HepG2 (cell line): Measurements from ENCODE around the gene DDX31. TPM values are rescaled to one million over a fixed set of nuclear protein-coding genes. Genes with fewer than 3 reads are reported as not detected.

Source experiments
- ATAC-seq: fragments of 200-7000 bp; cut with Tn5 transposase; 3 replicates; pipeline ENCODE4 v1.9.1; 2020; ENCODE audit warnings: mild to moderate bottlenecking, moderate library complexity
- BruUV-seq: library from RNA; stranded (reverse); fragments of 400-500 nt; replicated peaks from 2 replicates; lab custom pipeline; 2021; lab: Mats Ljungman, UMichigan
- CTCF ChIA-PET: fragments of 300-600 bp; formaldehyde crosslinking; extraction: SDS; loops from one replicate; lab custom pipeline; 2021; ENCODE audit warnings: low total read pairs, inconsistent platforms, low intra/inter-chr PET ratio; lab: Yijun Ruan, JAX
- POLR2A ChIA-PET: fragments of 350-600 bp; sonication (Branson Sonifier 250); formaldehyde crosslinking; loops from one replicate; lab custom pipeline; 2020; ENCODE audit warnings: antibody characterized with exemption, inconsistent platforms; lab: Yijun Ruan, JAX
- DNase-seq: peaks from one replicate; pipeline ENCODE4 v3.0.0-alpha.2; 2015; ENCODE audit warnings: low spot score
- FAIRE-seq: peaks from 3 replicates; lab custom pipeline; 2011; peaks lifted over from hg19 to GRCh38; lab: Jason Lieb, UNC
- H2AFZ ChIP-seq: one replicate; pipeline ENCODE4 v1.6.1; 2011; ENCODE audit warnings: low read length, inconsistent platforms
- H3K27ac ChIP-seq: fragments of 300-600 bp; 3 replicates; pipeline ENCODE4 v1.8.0; 2011; ENCODE audit warnings: mixed run types, mild to moderate bottlenecking, mixed read lengths, low read length, inconsistent platforms; ENCODE audit not compliant: insufficient read depth; ENCODE audit errors: extremely low read length
- H3K27me3 ChIP-seq, 2 experiments: fragments of 200-600 bp in 1 of 2; 2 replicates in 1 of 2; 3 replicates in 1 of 2; pipeline versions ENCODE4 v1.6.0 to v1.8.0; 2011; ENCODE audit warnings: low read length in 2 of 2, mild to moderate bottlenecking in 2 of 2, moderate library complexity in 2 of 2, inconsistent platforms in 1 of 2; ENCODE audit not compliant: insufficient read depth in 2 of 2, control insufficient read depth in 1 of 2
- H3K36me3 ChIP-seq, 2 experiments: fragments of 200-600 bp in 1 of 2; replicated peaks in 1 of 2; 2 replicates in 1 of 2; 3 replicates in 1 of 2; pipeline versions ENCODE4 v1.5.1 to v1.8.0; 2011; ENCODE audit warnings: low read length in 2 of 2, inconsistent platforms in 1 of 2; ENCODE audit not compliant: insufficient read depth in 2 of 2, control insufficient read depth in 1 of 2
- H3K4me1 ChIP-seq: 2 replicates; pipeline ENCODE4 v1.5.1; 2012; ENCODE audit warnings: low read length, inconsistent platforms; ENCODE audit not compliant: insufficient read depth
- H3K4me2 ChIP-seq: 2 replicates; pipeline ENCODE4 v1.6.0; 2011; ENCODE audit warnings: low read depth, low read length, inconsistent platforms
- H3K4me3 ChIP-seq, 3 experiments: fragments of 200-600 bp in 1 of 3; sonication (generic), shearing (Covaris generic) in 1 of 3; replicated peaks in 1 of 3; 2 replicates each; pipeline ENCODE4 v1.5.1; 2011 to 2016; ENCODE audit warnings: low read length in 3 of 3, inconsistent platforms in 2 of 3, low read depth in 2 of 3, mild to moderate bottlenecking in 2 of 3, control low read depth in 1 of 3, mixed read lengths in 1 of 3; ENCODE audit not compliant: insufficient read depth in 1 of 3
- H3K79me2 ChIP-seq: one replicate; pipeline ENCODE4 v1.6.1; 2011; ENCODE audit warnings: low read length, inconsistent platforms; ENCODE audit not compliant: insufficient read depth
- H3K9ac ChIP-seq: 2 replicates; pipeline ENCODE4 v1.6.0; 2011; ENCODE audit warnings: mild to moderate bottlenecking, low read depth, low read length, inconsistent platforms; ENCODE audit not compliant: insufficient read depth
- H3K9me3 ChIP-seq: 2 replicates; pipeline ENCODE4 v1.5.1; 2012; ENCODE audit warnings: mild to moderate bottlenecking, low read length
- H4K20me1 ChIP-seq: 2 replicates; pipeline ENCODE4 v1.6.0; 2011; ENCODE audit warnings: inconsistent platforms, mild to moderate bottlenecking, low read length, moderate library complexity; ENCODE audit not compliant: insufficient read depth
- ARNT2 ChIP-seq: sonication (generic); formaldehyde crosslinking; IDR thresholded peaks from 2 replicates; pipeline ENCODE4 v1.8.0; 2022; ENCODE audit warnings: mild to moderate bottlenecking, low read depth, missing genetic modification reagents, moderate library complexity
- CCDC6 ChIP-seq: sonication (generic); formaldehyde crosslinking; IDR thresholded peaks from 2 replicates; pipeline ENCODE4 v1.8.1; 2022; ENCODE audit warnings: mild to moderate bottlenecking, missing genetic modification reagents, moderate library complexity
- FOSL2 ChIP-seq: sonication (generic); formaldehyde crosslinking; IDR thresholded peaks from 2 replicates; pipeline ENCODE4 v1.4.0; 2020; ENCODE audit warnings: missing genetic modification reagents
- NCOA1 ChIP-seq: sonication (generic); formaldehyde crosslinking; IDR thresholded peaks from 2 replicates; pipeline ENCODE4 v1.9.0; 2021; ENCODE audit warnings: missing genetic modification reagents
- WGBS: methylation state at CpG from one replicate; pipeline ENCODE4 v1.1.6; 2017; ENCODE audit warnings: low lambda C conversion rate; 5-methylcytosine and 5-hydroxymethylcytosine counted together
- in situ Hi-C: cut with HindIII; loops from 2 replicates; pipeline ENCODE4 v1.10.0; 2017; ENCODE audit warnings: low pct_unique_long_range_greater_than_20kb; ENCODE audit not compliant: extremely low pct_ligation_motif_present
- intact Hi-C: fragments of 100-400 bp; cut with micrococcal nuclease; formaldehyde crosslinking; loops from one replicate; pipeline ENCODE4 v1.10.0; 2022; ENCODE audit not compliant: unreplicated experiment
- polyA plus RNA-seq, 8 experiments: library from polyadenylated mRNA; depleted of rRNA in 3 of 8; stranded (reverse) in 7 of 8; unstranded in 1 of 8; fragments of >200 nt; fragmentation: Illumina TruSeq in 4 of 8; extraction: Trizol in 4 of 8; gene quantifications; 2 replicates each; pipeline versions ENCODE4 v1.2.1 to v1.2.3, GENCODE V29; 2011 to 2016; ENCODE audit warnings: low read depth in 4 of 8, missing spikeins in 1 of 8, mixed read lengths in 1 of 8; ENCODE audit not compliant: insufficient read depth in 1 of 8
- total RNA-seq, 5 experiments: library from RNA; depleted of rRNA; stranded (reverse); fragments of >200 nt; fragmentation: Illumina TruSeq; extraction: Trizol; gene quantifications; 2 replicates each; pipeline ENCODE4 v1.2.3, GENCODE V29; 2016; ENCODE audit warnings: low read depth in 1 of 5
- TF ChIP-seq, protein P1 (sequence below): sonication (generic); formaldehyde crosslinking; IDR thresholded peaks from 2 replicates; pipeline ENCODE4 v1.4.0; 2020; ENCODE audit warnings: mild to moderate bottlenecking, missing genetic modification reagents
- TF ChIP-seq, protein P2 (sequence below): sonication (generic); formaldehyde crosslinking; IDR thresholded peaks from 2 replicates; pipeline ENCODE4 v1.4.0; 2020; ENCODE audit warnings: missing genetic modification reagents
- TF ChIP-seq, protein P3 (sequence below): IDR thresholded peaks from 2 replicates; pipeline ENCODE4 v1.6.1; 2012; ENCODE audit warnings: low read length, improper control_type of control experiment

DDX31 gene
- total and polyA plus RNA-seq, 2 of the 13 experiments (the other 11 are each of a cell fraction or from before 2014, with no cell fraction given): 11.4 to 16.3 TPM

DNA sequence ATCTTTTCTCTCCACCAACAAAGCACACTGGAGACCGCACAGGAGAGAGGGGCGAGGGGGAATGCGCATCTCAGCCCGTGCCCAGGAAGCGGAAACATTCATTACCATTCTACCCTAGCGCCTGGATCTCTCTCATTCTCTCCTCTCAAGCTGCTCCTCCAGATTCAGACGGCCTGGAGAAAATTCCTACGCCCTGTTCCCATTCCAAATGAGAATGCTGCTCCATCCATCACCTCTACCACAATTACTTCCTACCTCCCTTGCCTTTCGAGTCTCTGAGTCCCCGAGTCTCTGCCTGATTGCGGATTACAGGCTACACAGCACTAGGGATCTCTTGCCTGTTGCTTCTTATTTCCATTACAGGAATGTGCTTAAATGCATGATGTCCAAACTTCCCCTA lies 6.7 kb downstream of the DDX31 start:
- Histone ChIP-seq H3K4me2 (no peak overlapping the region), H3K79me2 (peaks cover 30% of the 10 kb centered on the region), H4K20me1 (no peaks in the 10 kb centered on the region; the same call in 1 of the 2 replicates), H3K4me3 (no peak overlapping the region), H3K27ac (no peak overlapping the region), H3K9me3 (no peaks in the 10 kb centered on the region), H3K4me1 (peaks cover 7% of the 10 kb centered on the region), H3K27me3 (no peaks in the 10 kb centered on the region), H2AFZ (no peak overlapping the region), H3K9ac (no peak overlapping the region), H3K36me3 (peaks cover 10 to 49% of the 10 kb centered on the region in 2 experiments)
- ChIA-PET CTCF (no interaction called here), POLR2A (no interaction called here)
- TF ChIP-seq NCOA1 (CRISPR knock-in tag) (no peak), CCDC6 (CRISPR knock-in tag) (no peak), ARNT2 (CRISPR knock-in tag) (no peak), FOSL2 (CRISPR knock-in tag) (no peak)
- TF ChIP-seq, protein P1, sequence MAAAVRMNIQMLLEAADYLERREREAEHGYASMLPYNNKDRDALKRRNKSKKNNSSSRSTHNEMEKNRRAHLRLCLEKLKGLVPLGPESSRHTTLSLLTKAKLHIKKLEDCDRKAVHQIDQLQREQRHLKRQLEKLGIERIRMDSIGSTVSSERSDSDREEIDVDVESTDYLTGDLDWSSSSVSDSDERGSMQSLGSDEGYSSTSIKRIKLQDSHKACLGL (CRISPR knock-in tag): no peak
- TF ChIP-seq, protein P2, sequence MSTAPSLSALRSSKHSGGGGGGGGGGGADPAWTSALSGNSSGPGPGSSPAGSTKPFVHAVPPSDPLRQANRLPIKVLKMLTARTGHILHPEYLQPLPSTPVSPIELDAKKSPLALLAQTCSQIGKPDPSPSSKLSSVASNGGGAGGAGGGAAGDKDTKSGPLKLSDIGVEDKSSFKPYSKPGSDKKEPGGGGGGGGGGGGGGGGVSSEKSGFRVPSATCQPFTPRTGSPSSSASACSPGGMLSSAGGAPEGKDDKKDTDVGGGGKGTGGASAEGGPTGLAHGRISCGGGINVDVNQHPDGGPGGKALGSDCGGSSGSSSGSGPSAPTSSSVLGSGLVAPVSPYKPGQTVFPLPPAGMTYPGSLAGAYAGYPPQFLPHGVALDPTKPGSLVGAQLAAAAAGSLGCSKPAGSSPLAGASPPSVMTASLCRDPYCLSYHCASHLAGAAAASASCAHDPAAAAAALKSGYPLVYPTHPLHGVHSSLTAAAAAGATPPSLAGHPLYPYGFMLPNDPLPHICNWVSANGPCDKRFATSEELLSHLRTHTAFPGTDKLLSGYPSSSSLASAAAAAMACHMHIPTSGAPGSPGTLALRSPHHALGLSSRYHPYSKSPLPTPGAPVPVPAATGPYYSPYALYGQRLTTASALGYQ (CRISPR knock-in tag): no peak
- TF ChIP-seq, protein P3, sequence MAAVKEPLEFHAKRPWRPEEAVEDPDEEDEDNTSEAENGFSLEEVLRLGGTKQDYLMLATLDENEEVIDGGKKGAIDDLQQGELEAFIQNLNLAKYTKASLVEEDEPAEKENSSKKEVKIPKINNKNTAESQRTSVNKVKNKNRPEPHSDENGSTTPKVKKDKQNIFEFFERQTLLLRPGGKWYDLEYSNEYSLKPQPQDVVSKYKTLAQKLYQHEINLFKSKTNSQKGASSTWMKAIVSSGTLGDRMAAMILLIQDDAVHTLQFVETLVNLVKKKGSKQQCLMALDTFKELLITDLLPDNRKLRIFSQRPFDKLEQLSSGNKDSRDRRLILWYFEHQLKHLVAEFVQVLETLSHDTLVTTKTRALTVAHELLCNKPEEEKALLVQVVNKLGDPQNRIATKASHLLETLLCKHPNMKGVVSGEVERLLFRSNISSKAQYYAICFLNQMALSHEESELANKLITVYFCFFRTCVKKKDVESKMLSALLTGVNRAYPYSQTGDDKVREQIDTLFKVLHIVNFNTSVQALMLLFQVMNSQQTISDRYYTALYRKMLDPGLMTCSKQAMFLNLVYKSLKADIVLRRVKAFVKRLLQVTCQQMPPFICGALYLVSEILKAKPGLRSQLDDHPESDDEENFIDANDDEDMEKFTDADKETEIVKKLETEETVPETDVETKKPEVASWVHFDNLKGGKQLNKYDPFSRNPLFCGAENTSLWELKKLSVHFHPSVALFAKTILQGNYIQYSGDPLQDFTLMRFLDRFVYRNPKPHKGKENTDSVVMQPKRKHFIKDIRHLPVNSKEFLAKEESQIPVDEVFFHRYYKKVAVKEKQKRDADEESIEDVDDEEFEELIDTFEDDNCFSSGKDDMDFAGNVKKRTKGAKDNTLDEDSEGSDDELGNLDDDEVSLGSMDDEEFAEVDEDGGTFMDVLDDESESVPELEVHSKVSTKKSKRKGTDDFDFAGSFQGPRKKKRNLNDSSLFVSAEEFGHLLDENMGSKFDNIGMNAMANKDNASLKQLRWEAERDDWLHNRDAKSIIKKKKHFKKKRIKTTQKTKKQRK: no peak
- in situ Hi-C loops: no loop called here
- intact Hi-C loops: no loop called here
- no TSS peak for BruUV-seq
- no peak for FAIRE-seq
- WGBS: 94% methylated on average over 10 of the region's 11 CpGs
- ATAC-seq: no peak
- DNase-seq: no peak
